DND-41 (cell line): ENCODE results near the gene TRMT61A.

Source experiments
- ATAC-seq: fragments of 200-7000 bp; cut with Tn5 transposase; 3 replicates; pipeline ENCODE4 v1.9.1; 2021; ENCODE audit warnings: low read depth; ENCODE audit not compliant: insufficient read depth
- DNase-seq: peaks from one replicate; pipeline ENCODE4 v3.0.0-alpha.2; 2020
- H2AFZ ChIP-seq: 2 replicates; pipeline ENCODE4 v1.6.0; 2012; ENCODE audit warnings: low read depth, low read length
- H3K27ac ChIP-seq: 2 replicates; pipeline ENCODE4 v1.5.1; 2012; ENCODE audit warnings: low read length, inconsistent platforms
- H3K27me3 ChIP-seq: fragments of 200-600 bp; sonication (generic); 2 replicates; pipeline ENCODE4 v1.6.0; 2012; ENCODE audit warnings: low read length, mild to moderate bottlenecking, inconsistent platforms; ENCODE audit not compliant: insufficient read depth, poor library complexity
- H3K36me3 ChIP-seq: 2 replicates; pipeline ENCODE4 v1.5.1; 2012; ENCODE audit warnings: low read length, inconsistent platforms; ENCODE audit not compliant: insufficient read depth
- H3K4me1 ChIP-seq: 2 replicates; pipeline ENCODE4 v1.5.1; 2012; ENCODE audit warnings: mild to moderate bottlenecking, low read length; ENCODE audit not compliant: insufficient read depth
- H3K4me2 ChIP-seq: 2 replicates; pipeline ENCODE4 v1.6.0; 2012; ENCODE audit warnings: mild to moderate bottlenecking, moderate library complexity, low read length, inconsistent platforms; ENCODE audit not compliant: insufficient read depth
- H3K4me3 ChIP-seq, 2 experiments: fragments of 200-600 bp in 1 of 2; shearing (Covaris generic) in 1 of 2; 2 replicates each; pipeline ENCODE4 v1.5.1; 2012 to 2016; ENCODE audit warnings: inconsistent platforms in 2 of 2, low read length in 2 of 2, mild to moderate bottlenecking in 2 of 2, low read depth in 1 of 2, moderate library complexity in 1 of 2
- H3K79me2 ChIP-seq: 2 replicates; pipeline ENCODE4 v1.6.0; 2012; ENCODE audit warnings: low read length, inconsistent platforms; ENCODE audit not compliant: insufficient read depth
- H3K9ac ChIP-seq: 2 replicates; pipeline ENCODE4 v1.6.0; 2012; ENCODE audit warnings: low read depth, mild to moderate bottlenecking, inconsistent platforms, low read length, moderate library complexity
- H3K9me3 ChIP-seq: 2 replicates; pipeline ENCODE4 v1.5.1; 2012; ENCODE audit warnings: low read length, moderate library complexity, mild to moderate bottlenecking, inconsistent platforms; ENCODE audit not compliant: insufficient read depth, severe bottlenecking
- H4K20me1 ChIP-seq: 2 replicates; pipeline ENCODE4 v1.6.0; 2012; ENCODE audit warnings: low read length; ENCODE audit not compliant: insufficient read depth
- EZH2 ChIP-seq: IDR thresholded peaks from 3 replicates; pipeline ENCODE4 v1.6.1; 2012; ENCODE audit warnings: borderline replicate concordance, low read depth, mild to moderate bottlenecking, moderate library complexity, low read length, inconsistent platforms; ENCODE audit not compliant: severe bottlenecking
- TF ChIP-seq, protein P1 (sequence below): IDR thresholded peaks from 2 replicates; pipeline ENCODE4 v1.5.1; 2012; ENCODE audit warnings: borderline replicate concordance, low read length, moderate library complexity, mild to moderate bottlenecking; ENCODE audit not compliant: poor library complexity, severe bottlenecking; ENCODE audit errors: extremely low read depth

The TRMT61A gene

GRCh38 chr14:103543140-103543539, 14.1 kb downstream of the TRMT61A start:
- H3K27me3 ChIP-seq, result no peaks in the 10 kb centered on the region
- H4K20me1 ChIP-seq, result peaks cover 48% of the 10 kb centered on the region
- H3K79me2 ChIP-seq, result no peaks in the 10 kb centered on the region
- H3K27ac ChIP-seq, result no peak overlapping the region
- no peak for DNase-seq
- H3K9ac ChIP-seq, result no peak overlapping the region
- TF ChIP-seq EZH2, result no peak
- TF ChIP-seq, protein P1, sequence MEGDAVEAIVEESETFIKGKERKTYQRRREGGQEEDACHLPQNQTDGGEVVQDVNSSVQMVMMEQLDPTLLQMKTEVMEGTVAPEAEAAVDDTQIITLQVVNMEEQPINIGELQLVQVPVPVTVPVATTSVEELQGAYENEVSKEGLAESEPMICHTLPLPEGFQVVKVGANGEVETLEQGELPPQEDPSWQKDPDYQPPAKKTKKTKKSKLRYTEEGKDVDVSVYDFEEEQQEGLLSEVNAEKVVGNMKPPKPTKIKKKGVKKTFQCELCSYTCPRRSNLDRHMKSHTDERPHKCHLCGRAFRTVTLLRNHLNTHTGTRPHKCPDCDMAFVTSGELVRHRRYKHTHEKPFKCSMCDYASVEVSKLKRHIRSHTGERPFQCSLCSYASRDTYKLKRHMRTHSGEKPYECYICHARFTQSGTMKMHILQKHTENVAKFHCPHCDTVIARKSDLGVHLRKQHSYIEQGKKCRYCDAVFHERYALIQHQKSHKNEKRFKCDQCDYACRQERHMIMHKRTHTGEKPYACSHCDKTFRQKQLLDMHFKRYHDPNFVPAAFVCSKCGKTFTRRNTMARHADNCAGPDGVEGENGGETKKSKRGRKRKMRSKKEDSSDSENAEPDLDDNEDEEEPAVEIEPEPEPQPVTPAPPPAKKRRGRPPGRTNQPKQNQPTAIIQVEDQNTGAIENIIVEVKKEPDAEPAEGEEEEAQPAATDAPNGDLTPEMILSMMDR, result no peak
- H3K9me3 ChIP-seq, result no peaks in the 10 kb centered on the region
- H3K4me1 ChIP-seq, result no peaks in the 10 kb centered on the region
- H3K4me3 ChIP-seq, result no peak overlapping the region
- no peak overlapping the region for H3K4me2 ChIP-seq
- H2AFZ ChIP-seq, result no peak overlapping the region
- H3K36me3 ChIP-seq, result no peaks in the 10 kb centered on the region
- no peak for ATAC-seq

GRCh38 chr14:103543721-103544387, 14.9 kb downstream of the TRMT61A start:
- H3K79me2 ChIP-seq, result no peaks in the 10 kb centered on the region
- H3K27me3 ChIP-seq, result no peaks in the 10 kb centered on the region
- no peak overlapping the region for H2AFZ ChIP-seq
- TF ChIP-seq, protein P1, result no peak
- no peak for TF ChIP-seq EZH2
- no peaks in the 10 kb centered on the region for H3K9me3 ChIP-seq
- no peak overlapping the region for H3K4me3 ChIP-seq
- H3K27ac ChIP-seq, result no peak overlapping the region
- H3K9ac ChIP-seq, result no peak overlapping the region
- no peak for DNase-seq
- no peaks in the 10 kb centered on the region for H3K36me3 ChIP-seq
- no peaks in the 10 kb centered on the region for H3K4me1 ChIP-seq
- peaks cover 46% of the 10 kb centered on the region for H4K20me1 ChIP-seq
- H3K4me2 ChIP-seq, result no peak overlapping the region
- ATAC-seq, result no peak

DNA sequence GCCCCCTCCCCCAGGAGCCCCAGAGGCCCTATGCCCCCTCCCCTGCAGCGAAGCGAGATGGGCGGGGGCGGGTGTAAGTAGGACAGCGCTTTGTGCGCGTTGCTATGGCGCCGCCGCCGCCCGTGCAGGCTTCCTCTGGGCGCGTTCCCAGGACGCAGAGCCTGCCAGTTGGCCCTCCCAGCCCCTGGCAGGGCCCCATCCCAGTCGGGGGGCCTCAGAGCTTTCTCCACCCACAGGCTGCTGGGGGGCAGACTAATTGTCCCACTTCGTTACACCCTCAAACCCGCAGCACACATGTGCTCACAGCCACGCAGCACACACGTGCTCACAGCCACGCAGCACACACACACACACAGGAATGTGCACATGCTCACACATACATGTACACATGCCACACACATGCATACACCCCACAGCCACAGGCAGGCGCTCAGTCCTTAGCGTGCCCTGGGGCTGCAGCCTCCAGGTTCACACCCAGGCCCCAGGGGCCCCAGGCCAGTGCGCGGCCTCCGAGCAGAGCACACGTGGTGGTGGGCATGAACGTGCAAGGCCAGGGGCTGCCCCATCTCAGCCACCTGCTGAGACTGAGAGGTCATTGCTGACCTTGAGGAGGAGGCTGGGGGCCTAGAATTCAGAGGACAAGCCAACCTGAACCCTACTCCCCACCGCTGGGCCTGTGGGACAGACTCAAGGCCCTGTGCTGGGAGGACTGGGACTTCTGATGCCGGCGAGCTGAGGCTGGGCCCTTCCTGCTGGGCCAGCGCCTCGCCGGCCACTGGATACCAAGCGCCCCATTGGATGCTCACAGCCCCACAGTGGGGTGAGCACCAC, 15.6 kb downstream of the TRMT61A start:
- H3K4me1 ChIP-seq, result no peaks in the 10 kb centered on the region
- no peak overlapping the region for H3K27ac ChIP-seq
- DNase-seq (no peak), ATAC-seq (no peak)
- no peaks in the 10 kb centered on the region for H3K27me3 ChIP-seq
- H3K4me2 ChIP-seq, result no peak overlapping the region
- H3K4me3 ChIP-seq, result no peak overlapping the region
- H3K9ac ChIP-seq, result no peak overlapping the region
- no peaks in the 10 kb centered on the region for H3K36me3 ChIP-seq
- TF ChIP-seq, protein P1, result no peak
- TF ChIP-seq EZH2, result no peak
- H3K79me2 ChIP-seq, result no peaks in the 10 kb centered on the region
- no peaks in the 10 kb centered on the region for H3K9me3 ChIP-seq
- H4K20me1 ChIP-seq, result peaks cover 49% of the 10 kb centered on the region
- no peak overlapping the region for H2AFZ ChIP-seq
